ENCODE data around the gene SLC6A7.

SLC6A7 gene

DNA sequence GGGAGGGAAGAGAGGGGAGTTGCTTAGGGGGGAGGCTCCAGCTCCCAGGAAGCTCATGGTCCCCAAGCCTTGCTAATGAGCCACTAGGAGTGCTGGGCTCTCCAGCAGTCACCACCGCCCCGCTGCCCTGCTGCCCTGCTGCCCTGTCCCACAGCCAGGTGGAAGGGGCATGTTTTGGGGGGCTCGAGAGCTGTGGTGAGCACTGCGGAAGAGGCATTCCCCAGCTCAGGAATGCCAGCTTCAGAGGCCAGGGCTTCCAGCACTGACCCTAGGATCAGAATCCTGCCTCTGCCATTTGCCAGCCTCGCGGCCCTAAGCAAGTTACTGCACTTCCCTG is 16.9 kb downstream of the SLC6A7 start:
- no peak for TF ChIP-seq CTCF (IDR thresholded peaks at IDR 0.05; ENCODE audit: low read depth, low read length)
- Histone ChIP-seq H3K4me3 (ENCODE audit: low read depth, low read length) (no peak overlapping the region), H3K36me3 (no peaks in the 10 kb centered on the region), H3K27ac (no peak overlapping the region), H3K27me3 (ENCODE audit: insufficient read depth, low read depth, severe bottlenecking) (no peaks in the 10 kb centered on the region), H3K9me3 (ENCODE audit: severe bottlenecking) (no peaks in the 10 kb centered on the region)
- no peak for DNase-seq

DNA sequence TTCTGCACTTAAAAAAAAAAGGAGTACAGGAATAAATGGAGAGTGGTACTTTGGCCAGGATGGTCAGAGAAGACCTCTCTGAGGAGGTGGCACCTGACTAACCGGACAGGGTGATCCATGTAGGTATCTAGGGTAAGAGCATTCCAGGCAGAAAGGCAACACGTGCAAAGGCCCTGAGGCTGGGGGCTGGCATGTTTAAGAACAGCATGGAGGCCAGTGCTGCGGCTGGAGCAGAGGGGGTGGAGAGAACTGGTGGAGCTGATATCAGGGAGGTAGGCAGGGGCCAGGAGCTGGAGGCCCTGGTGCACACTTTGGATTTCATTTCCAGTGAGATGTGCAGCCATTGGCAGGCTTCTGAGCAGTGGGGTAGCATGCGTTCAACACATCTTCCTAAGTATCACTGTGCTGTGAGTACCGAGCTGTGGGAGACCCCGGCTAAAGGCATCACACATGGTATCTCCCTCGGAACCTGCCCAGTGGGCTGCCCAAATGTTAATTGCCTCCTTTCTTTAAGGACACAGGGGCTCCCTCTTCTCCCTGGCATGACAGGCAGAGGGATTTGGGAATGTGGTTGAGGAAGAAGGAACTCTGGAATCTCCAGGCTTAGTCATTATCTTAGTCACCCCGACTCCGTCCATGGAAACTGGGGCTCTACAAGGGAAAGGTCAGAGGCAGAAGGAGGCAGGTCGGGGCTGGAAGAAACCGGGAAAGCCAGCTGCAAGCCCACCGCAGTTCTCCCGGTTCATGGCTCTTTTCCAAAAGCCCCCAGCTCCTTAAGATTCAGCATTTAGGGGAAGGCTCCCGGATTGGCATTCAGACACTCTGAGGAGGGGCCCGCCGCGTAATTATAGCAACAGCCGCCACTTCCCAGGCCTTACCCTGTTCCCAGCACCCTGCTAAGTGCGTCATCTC is 18.6 kb downstream of the SLC6A7 start:
- TF ChIP-seq CTCF (IDR thresholded peaks at IDR 0.05; ENCODE audit: low read depth, low read length) = no peak
- H3K27ac ChIP-seq = no peak overlapping the region
- DNase-seq = no peak

GRCh38 chr5:150209099-150209635 is 19.3 kb downstream of the SLC6A7 start:
- H3K9me3 ChIP-seq (ENCODE audit: severe bottlenecking) = no peaks in the 10 kb centered on the region
- no peak overlapping the region for H3K27ac ChIP-seq
- H3K4me3 ChIP-seq (ENCODE audit: low read depth, low read length) = no peak overlapping the region
- H3K27me3 ChIP-seq (ENCODE audit: insufficient read depth, low read depth, severe bottlenecking) = no peaks in the 10 kb centered on the region
- TF ChIP-seq CTCF (IDR thresholded peaks at IDR 0.05; ENCODE audit: low read depth, low read length) = no peak
- DNase-seq = no peak
- no peaks in the 10 kb centered on the region for H3K36me3 ChIP-seq

More for the DNA sequence above, 18.6 kb downstream of the SLC6A7 start:
- Histone ChIP-seq H3K27me3 (ENCODE audit: insufficient read depth, low read depth, severe bottlenecking) (no peaks in the 10 kb centered on the region), H3K36me3 (no peaks in the 10 kb centered on the region), H3K9me3 (ENCODE audit: severe bottlenecking) (no peaks in the 10 kb centered on the region), H3K4me3 (ENCODE audit: low read depth, low read length) (no peak overlapping the region)

- H3K36me3 ChIP-seq = no peaks in the 10 kb centered on the region
- no peak for DNase-seq
- no peaks in the 10 kb centered on the region for H3K27me3 ChIP-seq (ENCODE audit: insufficient read depth, low read depth, severe bottlenecking)
- H3K27ac ChIP-seq = no peak overlapping the region
- TF ChIP-seq CTCF (IDR thresholded peaks at IDR 0.05; ENCODE audit: low read depth, low read length) = no peak
- H3K9me3 ChIP-seq (ENCODE audit: severe bottlenecking) = no peaks in the 10 kb centered on the region
- H3K4me3 ChIP-seq (ENCODE audit: low read depth, low read length) = no peak overlapping the region
Measured at GRCh38 chr5:150210644-150211043, 20.8 kb downstream of the SLC6A7 start.

GRCh38 chr5:150211156-150212030 is 21.5 kb downstream of the SLC6A7 start:
- no peak overlapping the region for H3K4me3 ChIP-seq (ENCODE audit: low read depth, low read length)
- no peak for DNase-seq
- H3K27ac ChIP-seq = no peak overlapping the region
- H3K36me3 ChIP-seq = no peaks in the 10 kb centered on the region
- no peak for TF ChIP-seq CTCF (IDR thresholded peaks at IDR 0.05; ENCODE audit: low read depth, low read length)
- no peaks in the 10 kb centered on the region for H3K27me3 ChIP-seq (ENCODE audit: insufficient read depth, low read depth, severe bottlenecking)
- H3K9me3 ChIP-seq (ENCODE audit: severe bottlenecking) = no peaks in the 10 kb centered on the region

Data from WERI-Rb-1 (cell line).